IMR-90 (cell line): ENCODE measurements around the gene RARRES1. TPM values are rescaled to one million over a fixed set of nuclear protein-coding genes. Genes with fewer than 3 reads are reported as not detected.

Source experiments
- ATAC-seq: fragments of 200-7000 bp; cut with Tn5 transposase; 2 replicates; pipeline ENCODE4 v1.9.1; 2020; ENCODE audit warnings: low read depth, mild to moderate bottlenecking, moderate library complexity
- BruUV-seq: library from RNA; stranded (reverse); fragments of 400-500 nt; replicated peaks from 2 replicates; lab custom pipeline; 2021; lab: Mats Ljungman, UMichigan
- CTCF ChIA-PET: fragments of 300-600 bp; formaldehyde crosslinking; extraction: SDS; loops from one replicate; lab custom pipeline; 2021; ENCODE audit warnings: antibody characterized with exemption; lab: Yijun Ruan, JAX
- POLR2A ChIA-PET: fragments of 300-600 bp; sonication (Branson Sonifier 250); formaldehyde crosslinking; loops from one replicate; lab custom pipeline; 2022; ENCODE audit warnings: antibody characterized with exemption; ENCODE audit not compliant: unreplicated experiment; lab: Charles Lee
- DNase-seq: peaks from one replicate; pipeline ENCODE4 v3.0.0; 2013
- H2AFZ ChIP-seq: replicated peaks from 2 replicates; pipeline ENCODE3; 2013; ENCODE audit warnings: low read length, mild to moderate bottlenecking; ENCODE audit not compliant: poor library complexity
- H2AK5ac ChIP-seq: 2 replicates; pipeline ENCODE4 v1.6.1; 2013; ENCODE audit warnings: low read depth, low read length, inconsistent platforms
- H2AK9ac ChIP-seq: replicated peaks from 2 replicates; pipeline ENCODE3; 2013; ENCODE audit warnings: mild to moderate bottlenecking, low read depth, low read length, moderate library complexity; ENCODE audit not compliant: poor library complexity
- H2BK120ac ChIP-seq: 2 replicates; pipeline ENCODE4 v1.6.1; 2013; ENCODE audit warnings: low read depth, low read length, inconsistent platforms
- H2BK15ac ChIP-seq: 3 replicates; pipeline ENCODE4 v1.6.1; 2013; ENCODE audit warnings: low read depth, low read length, inconsistent platforms
- H2BK20ac ChIP-seq: 2 replicates; pipeline ENCODE4 v1.6.1; 2013; ENCODE audit warnings: low read depth, mild to moderate bottlenecking, inconsistent platforms, low read length, moderate library complexity
- H2BK5ac ChIP-seq: 2 replicates; pipeline ENCODE4 v1.6.1; 2013; ENCODE audit warnings: mild to moderate bottlenecking, low read depth, low read length, inconsistent platforms; ENCODE audit not compliant: poor library complexity, severe bottlenecking
- H3K14ac ChIP-seq: replicated peaks from 2 replicates; pipeline ENCODE4 v1.6.1; 2013; ENCODE audit warnings: low read depth, low read length, inconsistent platforms
- H3K18ac ChIP-seq: 2 replicates; pipeline ENCODE4 v1.6.1; 2013; ENCODE audit warnings: low read depth, low read length, control low read depth
- H3K23ac ChIP-seq: 2 replicates; pipeline ENCODE4 v1.6.1; 2013; ENCODE audit warnings: low read depth, low read length, inconsistent platforms
- H3K27ac ChIP-seq: 2 replicates; pipeline ENCODE4 v1.5.1; 2013; ENCODE audit warnings: mild to moderate bottlenecking, control low read depth, low read length; ENCODE audit not compliant: insufficient read depth
- H3K27me3 ChIP-seq: 2 replicates; pipeline ENCODE4 v1.6.1; 2013; ENCODE audit warnings: low read length; ENCODE audit not compliant: control insufficient read depth, insufficient read depth
- H3K36me3 ChIP-seq: 2 replicates; pipeline ENCODE4 v1.6.1; 2013; ENCODE audit warnings: low read length, mixed read lengths; ENCODE audit not compliant: control insufficient read depth, insufficient read depth
- H3K4ac ChIP-seq: 2 replicates; pipeline ENCODE4 v1.6.1; 2013; ENCODE audit warnings: low read depth, low read length, inconsistent platforms
- H3K4me1 ChIP-seq: 2 replicates; pipeline ENCODE4 v1.6.1; 2013; ENCODE audit warnings: low read length, mixed read lengths; ENCODE audit not compliant: control insufficient read depth, insufficient read depth
- H3K4me2 ChIP-seq: 2 replicates; pipeline ENCODE4 v1.6.1; 2013; ENCODE audit warnings: low read depth, mild to moderate bottlenecking, control low read depth, low read length, moderate library complexity
- H3K4me3 ChIP-seq: 2 replicates; pipeline ENCODE4 v1.5.1; 2013; ENCODE audit warnings: low read depth, mild to moderate bottlenecking, control low read depth, low read length, moderate library complexity; ENCODE audit not compliant: insufficient read depth
- H3K56ac ChIP-seq: 2 replicates; pipeline ENCODE4 v1.6.1; 2013; ENCODE audit warnings: low read length, inconsistent platforms; ENCODE audit not compliant: insufficient read depth; ENCODE audit errors: extremely low read depth
- H3K79me1 ChIP-seq, 2 experiments: 2 replicates each; pipeline ENCODE4 v1.6.1; 2013; ENCODE audit warnings: low read length in 2 of 2, inconsistent platforms in 1 of 2, low read depth in 1 of 2
- H3K9ac ChIP-seq: 2 replicates; pipeline ENCODE4 v1.6.1; 2013; ENCODE audit warnings: low read depth, low read length, control low read depth
- H3K9me1 ChIP-seq: 2 replicates; pipeline ENCODE4 v1.6.1; 2013; ENCODE audit warnings: low read length, inconsistent platforms; ENCODE audit not compliant: insufficient read depth
- H3K9me3 ChIP-seq: 2 replicates; pipeline ENCODE4 v1.6.1; 2013; ENCODE audit warnings: low read length; ENCODE audit not compliant: control insufficient read depth, insufficient read depth
- H4K20me1 ChIP-seq: 2 replicates; pipeline ENCODE4 v1.6.1; 2013; ENCODE audit warnings: low read length, inconsistent platforms; ENCODE audit not compliant: insufficient read depth
- H4K5ac ChIP-seq: 2 replicates; pipeline ENCODE4 v1.6.1; 2013; ENCODE audit warnings: mild to moderate bottlenecking, low read depth, low read length, control low read depth
- H4K8ac ChIP-seq, 2 experiments: 2 replicates each; pipeline ENCODE4 v1.6.1; 2013; ENCODE audit warnings: low read depth in 2 of 2, low read length in 2 of 2, control low read depth in 1 of 2, inconsistent platforms in 1 of 2
- H4K91ac ChIP-seq: 2 replicates; pipeline ENCODE4 v1.6.1; 2013; ENCODE audit warnings: low read depth, low read length, inconsistent platforms; ENCODE audit not compliant: insufficient read depth
- BHLHE40 ChIP-seq: fragments of 150-350 bp; IDR thresholded peaks from 2 replicates; pipeline ENCODE4 v1.6.1; 2016; ENCODE audit warnings: mild to moderate bottlenecking, low read depth, low read length
- CHD1 ChIP-seq: IDR thresholded peaks from 2 replicates; pipeline ENCODE4 v1.6.1; 2012; ENCODE audit warnings: low read depth, low read length, improper control_type of control experiment
- FOS ChIP-seq: fragments of 150-350 bp; IDR thresholded peaks from 2 replicates; pipeline ENCODE4 v1.6.1; 2016; ENCODE audit warnings: low read depth, low read length
- MAZ ChIP-seq: IDR thresholded peaks from 2 replicates; pipeline ENCODE4 v1.6.1; 2012; ENCODE audit warnings: low read depth, mild to moderate bottlenecking, low read length, improper control_type of control experiment, moderate library complexity, borderline replicate concordance
- NFE2L2 ChIP-seq: fragments of 150-350 bp; IDR thresholded peaks from 2 replicates; pipeline ENCODE4 v1.6.1; 2016; ENCODE audit warnings: low read depth, mild to moderate bottlenecking, low read length
- RAD21 ChIP-seq: IDR thresholded peaks from 2 replicates; pipeline ENCODE4 v1.6.1; 2012; ENCODE audit warnings: low read length, improper control_type of control experiment
- RCOR1 ChIP-seq: IDR thresholded peaks from 2 replicates; pipeline ENCODE4 v1.6.1; 2012; ENCODE audit warnings: mild to moderate bottlenecking, low read length, improper control_type of control experiment; ENCODE audit not compliant: insufficient replicate concordance
- RFX5 ChIP-seq: IDR thresholded peaks from 2 replicates; pipeline ENCODE4 v1.8.0; 2012; ENCODE audit warnings: low read depth, mild to moderate bottlenecking, low read length, moderate library complexity
- SMC3 ChIP-seq: fragments of 150-350 bp; IDR thresholded peaks from 2 replicates; pipeline ENCODE4 v1.6.1; 2016; ENCODE audit warnings: low read depth, mild to moderate bottlenecking, antibody characterized with exemption, low read length, moderate library complexity
- WGBS, 2 experiments: methylation state at CpG; one replicate each; pipeline versions ENCODE4 v1.1.5 to v1.1.7; 2013; ENCODE audit warnings: missing lambda C conversion rate in 2 of 2; ENCODE audit not compliant: insufficient read length in 1 of 2; ENCODE audit errors: extremely low coverage in 2 of 2; 5-methylcytosine and 5-hydroxymethylcytosine counted together
- dilution Hi-C: fragments of 300-500 bp; cut with HindIII; formaldehyde crosslinking; loops from one replicate; pipeline ENCODE4 v1.14.3; 2018; ENCODE audit warnings: low sequenced_read_pairs; ENCODE audit not compliant: unreplicated experiment
- in situ Hi-C: fragments of 300-500 bp; cut with MboI; formaldehyde crosslinking; loops from 3 replicates; pipeline ENCODE4 v1.14.3; 2019; ENCODE audit warnings: low sequenced_read_pairs, inconsistent platforms, mixed read lengths
- intact Hi-C: fragments of 100-400 bp; cut with micrococcal nuclease; formaldehyde crosslinking; loops from 2 replicates; pipeline ENCODE4 v1.10.0; 2022
- polyA plus RNA-seq, 3 experiments: library from polyadenylated mRNA; depleted of rRNA; stranded (reverse); fragments of >200 nt; gene quantifications; 2 replicates each; pipeline ENCODE4 v1.2.3, GENCODE V29; 2012; ENCODE audit warnings: low replicate concordance in 1 of 3
- total RNA-seq: library from RNA; depleted of rRNA; stranded (reverse); fragments of >200 nt; gene quantifications from 2 replicates; pipeline ENCODE4 v1.2.3, GENCODE V29; 2012
- TF ChIP-seq, protein P1 (sequence below): fragments of 150-350 bp; IDR thresholded peaks from 2 replicates; pipeline ENCODE4 v1.6.1; 2017; ENCODE audit warnings: mild to moderate bottlenecking, antibody characterized with exemption, low read length, low read depth
- TF ChIP-seq, protein P2 (sequence below): fragments of 150-350 bp; IDR thresholded peaks from 2 replicates; pipeline ENCODE4 v1.6.1; 2016; ENCODE audit warnings: low read depth, mild to moderate bottlenecking, low read length, moderate library complexity, borderline replicate concordance

The RARRES1 gene
- total and polyA plus RNA-seq, 2 of the 4 experiments (the other 2 are of a cell fraction), result 0.90 to 3.0 TPM

DNA sequence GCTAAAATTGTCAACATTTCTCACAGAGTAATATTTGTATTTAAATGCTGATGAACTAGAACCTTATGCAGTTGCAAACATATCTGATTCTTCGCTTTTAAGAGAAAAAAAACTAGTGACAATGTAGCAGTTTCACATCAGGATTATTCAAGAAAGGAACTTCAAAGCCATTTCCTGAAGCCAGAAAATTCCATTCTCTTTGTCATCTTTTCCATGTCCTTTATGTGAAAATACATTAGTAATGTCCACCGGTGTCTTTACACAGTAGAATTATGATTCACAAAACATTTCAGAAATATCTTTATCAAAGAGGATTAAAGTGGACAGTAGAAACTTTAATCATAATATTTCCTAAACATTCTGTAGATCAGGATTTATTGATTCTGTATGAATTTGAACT is 47.1 kb downstream of the RARRES1 start:
- Histone ChIP-seq H3K4me3 (no peak overlapping the region), H3K4me1 (peaks cover 3% of the 10 kb centered on the region), H3K9me3 (no peaks in the 10 kb centered on the region), H3K4ac (peak overlapping the region; percentile 49; the same call in 1 of the 2 replicates), H2BK20ac (no peak overlapping the region), H2AK5ac (no peak overlapping the region; the same call in 1 of the 2 replicates), H3K9me1 (peaks cover 4% of the 10 kb centered on the region), H2AFZ (no peak overlapping the region), H3K79me1 (peaks cover 0 to 9% of the 10 kb centered on the region in 2 experiments; a peak in 3 of 4 replicates), H4K91ac (no peak overlapping the region), H3K14ac (no peak overlapping the region; the same call in 1 of the 2 replicates), H2BK15ac (peak overlapping the region; percentile 64; the same call in 1 of the 3 replicates), H3K9ac (no peak overlapping the region; the same call in 1 of the 2 replicates), H4K20me1 (no peaks in the 10 kb centered on the region), H2AK9ac (no peak overlapping the region), H2BK120ac (no peak overlapping the region), H4K8ac (no peak overlapping the region; a peak in 1 of 4 replicates), H3K27ac (no peak overlapping the region; the same call in 1 of the 2 replicates), H3K27me3 (no peaks in the 10 kb centered on the region), H3K56ac (no peak overlapping the region), H4K5ac (peak overlapping the region; percentile 84; the same call in 1 of the 2 replicates), H3K18ac (peak overlapping the region; percentile 50; the same call in 1 of the 2 replicates), H3K36me3 (no peaks in the 10 kb centered on the region), H3K23ac (peak overlapping the region; percentile 19; the same call in 1 of the 2 replicates), H3K4me2 (peak overlapping the region; percentile 16; the same call in 1 of the 2 replicates), H2BK5ac (peak overlapping the region; percentile 53)
- no TSS peak for BruUV-seq
- ATAC-seq (no peak), DNase-seq (no peak)
- ChIA-PET POLR2A (no interaction called here), CTCF (interaction anchor here (0.6 kb wide), 1 partner anchor 41 kb away, joined by 9 read pairs; the partner anchor contains the start of gene GFM1)
- intact Hi-C loops (no loop called here), in situ Hi-C loops (no loop called here), dilution Hi-C loops (no loop called here)
- TF ChIP-seq CHD1 (no peak), RCOR1 (no peak), RAD21 (no peak), FOS (no peak), RFX5 (no peak), BHLHE40 (no peak), SMC3 (no peak), NFE2L2 (no peak), MAZ (no peak)
- TF ChIP-seq, protein P1, sequence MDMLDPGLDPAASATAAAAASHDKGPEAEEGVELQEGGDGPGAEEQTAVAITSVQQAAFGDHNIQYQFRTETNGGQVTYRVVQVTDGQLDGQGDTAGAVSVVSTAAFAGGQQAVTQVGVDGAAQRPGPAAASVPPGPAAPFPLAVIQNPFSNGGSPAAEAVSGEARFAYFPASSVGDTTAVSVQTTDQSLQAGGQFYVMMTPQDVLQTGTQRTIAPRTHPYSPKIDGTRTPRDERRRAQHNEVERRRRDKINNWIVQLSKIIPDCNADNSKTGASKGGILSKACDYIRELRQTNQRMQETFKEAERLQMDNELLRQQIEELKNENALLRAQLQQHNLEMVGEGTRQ, result no peak
- TF ChIP-seq, protein P2, sequence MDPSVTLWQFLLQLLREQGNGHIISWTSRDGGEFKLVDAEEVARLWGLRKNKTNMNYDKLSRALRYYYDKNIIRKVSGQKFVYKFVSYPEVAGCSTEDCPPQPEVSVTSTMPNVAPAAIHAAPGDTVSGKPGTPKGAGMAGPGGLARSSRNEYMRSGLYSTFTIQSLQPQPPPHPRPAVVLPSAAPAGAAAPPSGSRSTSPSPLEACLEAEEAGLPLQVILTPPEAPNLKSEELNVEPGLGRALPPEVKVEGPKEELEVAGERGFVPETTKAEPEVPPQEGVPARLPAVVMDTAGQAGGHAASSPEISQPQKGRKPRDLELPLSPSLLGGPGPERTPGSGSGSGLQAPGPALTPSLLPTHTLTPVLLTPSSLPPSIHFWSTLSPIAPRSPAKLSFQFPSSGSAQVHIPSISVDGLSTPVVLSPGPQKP, result no peak
- no CpG with 5 or more reads among the region's 2 CpGs for WGBS, 2 experiments
